Neural progenitor cell (in vitro differentiated cells): Measurements from ENCODE around the gene KLF4. TPM values are rescaled to one million over a fixed set of nuclear protein-coding genes. Genes with fewer than 3 reads are reported as not detected.

Source experiments
- DNase-seq: peaks from one replicate; pipeline ENCODE4 v3.0.0-alpha.2; 2016; ENCODE audit warnings: low spot score
- H2AFZ ChIP-seq: fragments of 200-600 bp; sonication (generic); replicated peaks from 2 replicates; pipeline ENCODE4 v1.6.1; 2016; ENCODE audit warnings: antibody characterized with exemption
- H3F3A ChIP-seq: fragments of 200-600 bp; sonication (generic); 2 replicates; pipeline ENCODE4 v1.6.1; 2016; ENCODE audit warnings: antibody characterized with exemption, low read depth
- H3K27ac ChIP-seq: fragments of 200-600 bp; sonication (generic); 2 replicates; pipeline ENCODE4 v1.5.1; 2016; ENCODE audit warnings: mild to moderate bottlenecking
- H3K27me3 ChIP-seq: fragments of 200-600 bp; sonication (generic); 2 replicates; pipeline ENCODE4 v1.6.1; 2016; ENCODE audit warnings: mild to moderate bottlenecking, moderate library complexity
- H3K36me3 ChIP-seq: fragments of 200-600 bp; sonication (generic); 2 replicates; pipeline ENCODE4 v1.5.1; 2016
- H3K4me1 ChIP-seq: fragments of 200-600 bp; sonication (generic); 2 replicates; pipeline ENCODE4 v1.6.1; 2016; ENCODE audit warnings: mixed run types
- H3K4me2 ChIP-seq: fragments of 200-600 bp; sonication (generic); 2 replicates; pipeline ENCODE4 v1.6.1; 2016
- H3K4me3 ChIP-seq: fragments of 200-600 bp; sonication (generic); 2 replicates; pipeline ENCODE4 v1.5.1; 2016
- H3K79me2 ChIP-seq: fragments of 200-600 bp; sonication (generic); 2 replicates; pipeline ENCODE4 v1.6.1; 2016; ENCODE audit warnings: low read depth
- H3K9ac ChIP-seq: fragments of 200-600 bp; sonication (generic); 2 replicates; pipeline ENCODE4 v1.6.1; 2016
- H3K9me3 ChIP-seq: fragments of 200-600 bp; sonication (generic); 2 replicates; pipeline ENCODE4 v1.5.1; 2016; ENCODE audit warnings: low read depth
- H4K20me1 ChIP-seq: fragments of 200-600 bp; sonication (generic); 2 replicates; pipeline ENCODE4 v1.6.1; 2016; ENCODE audit warnings: low read depth
- H3K27ac Mint-ChIP-seq: 3 replicates; pipeline ENCODE4 v1.8.0; 2021; ENCODE audit warnings: mixed read lengths
- H3K27me3 Mint-ChIP-seq: 2 replicates; pipeline ENCODE4 v1.8.0; 2022; ENCODE audit warnings: low read depth, mild to moderate bottlenecking, inconsistent platforms, moderate library complexity, mixed read lengths; ENCODE audit not compliant: insufficient read depth
- H3K36me3 Mint-ChIP-seq: 3 replicates; pipeline ENCODE4 v1.8.0; 2021; ENCODE audit warnings: mixed read lengths
- H3K4me1 Mint-ChIP-seq: 3 replicates; pipeline ENCODE4 v1.8.0; 2021; ENCODE audit warnings: mixed read lengths
- H3K4me3 Mint-ChIP-seq: 3 replicates; pipeline ENCODE4 v1.8.0; 2021; ENCODE audit warnings: mild to moderate bottlenecking, moderate library complexity, mixed read lengths
- H3K9me3 Mint-ChIP-seq: 3 replicates; pipeline ENCODE4 v1.8.0; 2020; ENCODE audit warnings: mixed read lengths
- EZH2 ChIP-seq: fragments of 200-600 bp; sonication (generic); IDR thresholded peaks from 2 replicates; pipeline ENCODE4 v1.6.1; 2017; ENCODE audit warnings: antibody characterized with exemption, mild to moderate bottlenecking, moderate library complexity
- EZH2phosphoT487 ChIP-seq: fragments of 200-600 bp; sonication (generic); IDR thresholded peaks from 2 replicates; pipeline ENCODE4 v1.6.1; 2017; ENCODE audit warnings: antibody characterized with exemption
- total RNA-seq: library from RNA; depleted of rRNA; stranded (reverse); fragments of >200 nt; gene quantifications from 2 replicates; pipeline ENCODE4 v1.2.3, GENCODE V29; 2015; ENCODE audit warnings: low replicate concordance
- TF ChIP-seq, protein P1 (sequence below): fragments of 200-600 bp; sonication (generic); IDR thresholded peaks from 2 replicates; pipeline ENCODE4 v1.5.1; 2017; ENCODE audit warnings: antibody characterized with exemption, mild to moderate bottlenecking

The KLF4 gene
- total RNA-seq, 1 donor from 2014 or later, result 0.51 TPM

DNA sequence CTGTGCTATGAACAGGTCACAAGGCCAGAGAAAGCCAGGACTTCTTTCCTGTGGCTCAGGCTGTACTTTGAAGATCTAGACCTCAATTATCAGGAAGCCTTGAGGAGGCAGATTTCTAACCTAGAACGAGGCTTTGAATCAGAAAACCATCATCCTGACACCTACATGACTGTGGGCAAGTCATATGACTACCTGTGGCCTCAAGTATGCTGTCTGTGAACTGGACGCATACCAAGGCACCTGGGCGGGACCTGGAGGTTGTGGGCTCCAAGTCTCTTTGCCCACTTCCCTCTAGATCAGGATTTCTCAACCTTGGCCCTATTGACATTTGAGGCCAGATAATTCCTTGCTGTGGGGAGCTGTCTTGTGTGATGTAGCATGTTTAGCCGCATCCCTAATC is 42.5 kb downstream of the KLF4 start:
- TF ChIP-seq, protein P1, sequence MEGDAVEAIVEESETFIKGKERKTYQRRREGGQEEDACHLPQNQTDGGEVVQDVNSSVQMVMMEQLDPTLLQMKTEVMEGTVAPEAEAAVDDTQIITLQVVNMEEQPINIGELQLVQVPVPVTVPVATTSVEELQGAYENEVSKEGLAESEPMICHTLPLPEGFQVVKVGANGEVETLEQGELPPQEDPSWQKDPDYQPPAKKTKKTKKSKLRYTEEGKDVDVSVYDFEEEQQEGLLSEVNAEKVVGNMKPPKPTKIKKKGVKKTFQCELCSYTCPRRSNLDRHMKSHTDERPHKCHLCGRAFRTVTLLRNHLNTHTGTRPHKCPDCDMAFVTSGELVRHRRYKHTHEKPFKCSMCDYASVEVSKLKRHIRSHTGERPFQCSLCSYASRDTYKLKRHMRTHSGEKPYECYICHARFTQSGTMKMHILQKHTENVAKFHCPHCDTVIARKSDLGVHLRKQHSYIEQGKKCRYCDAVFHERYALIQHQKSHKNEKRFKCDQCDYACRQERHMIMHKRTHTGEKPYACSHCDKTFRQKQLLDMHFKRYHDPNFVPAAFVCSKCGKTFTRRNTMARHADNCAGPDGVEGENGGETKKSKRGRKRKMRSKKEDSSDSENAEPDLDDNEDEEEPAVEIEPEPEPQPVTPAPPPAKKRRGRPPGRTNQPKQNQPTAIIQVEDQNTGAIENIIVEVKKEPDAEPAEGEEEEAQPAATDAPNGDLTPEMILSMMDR, result no peak
- TF ChIP-seq EZH2 (no peak), EZH2phosphoT487 (no peak)
- no peaks in the 10 kb centered on the region for H3K79me2 ChIP-seq
- H3K9me3 Mint-ChIP-seq, result no peaks in the 10 kb centered on the region
- H3K4me3 Mint-ChIP-seq, result no peak overlapping the region
- H3K27ac Mint-ChIP-seq, result no peak overlapping the region
- H3K4me1 ChIP-seq, result no peaks in the 10 kb centered on the region
- no peak overlapping the region for H3K27ac ChIP-seq
- no peaks in the 10 kb centered on the region for H3K9me3 ChIP-seq
- no peaks in the 10 kb centered on the region for H3K36me3 Mint-ChIP-seq
- no peaks in the 10 kb centered on the region for H3F3A ChIP-seq
- no peak overlapping the region for H3K4me2 ChIP-seq
- H3K4me3 ChIP-seq, result no peak overlapping the region
- H4K20me1 ChIP-seq, result no peaks in the 10 kb centered on the region
- no peak for DNase-seq
- peaks cover 6% of the 10 kb centered on the region for H3K27me3 Mint-ChIP-seq
- H3K27me3 ChIP-seq, result no peaks in the 10 kb centered on the region
- no peaks in the 10 kb centered on the region for H3K36me3 ChIP-seq
- no peak overlapping the region for H3K9ac ChIP-seq
- H3K4me1 Mint-ChIP-seq, result no peaks in the 10 kb centered on the region
- no peak overlapping the region for H2AFZ ChIP-seq

GRCh38 chr9:107446491-107446890 is 43.1 kb downstream of the KLF4 start:
- Histone ChIP-seq H2AFZ (no peak overlapping the region), H3K4me2 (no peak overlapping the region), H3K27me3 (no peaks in the 10 kb centered on the region), H3K27ac (no peak overlapping the region), H3K4me3 (no peak overlapping the region), H3K79me2 (no peaks in the 10 kb centered on the region), H3K9me3 (no peaks in the 10 kb centered on the region), H3K9ac (no peak overlapping the region), H3K4me1 (no peaks in the 10 kb centered on the region), H3F3A (no peaks in the 10 kb centered on the region), H4K20me1 (no peaks in the 10 kb centered on the region), H3K36me3 (no peaks in the 10 kb centered on the region)
- no peak for DNase-seq
- Mint-ChIP-seq H3K4me3 (no peak overlapping the region), H3K9me3 (no peaks in the 10 kb centered on the region), H3K4me1 (no peaks in the 10 kb centered on the region), H3K27ac (no peak overlapping the region), H3K36me3 (no peaks in the 10 kb centered on the region), H3K27me3 (peaks cover 6% of the 10 kb centered on the region)
- TF ChIP-seq, protein P1, result no peak
- TF ChIP-seq EZH2phosphoT487, result no peak
- no peak for TF ChIP-seq EZH2

- no peak overlapping the region for H3K9ac ChIP-seq
- DNase-seq, result no peak
- H3K4me2 ChIP-seq, result no peak overlapping the region
- Mint-ChIP-seq H3K27me3 (peaks cover 3% of the 10 kb centered on the region), H3K9me3 (no peaks in the 10 kb centered on the region), H3K4me1 (peaks cover 7% of the 10 kb centered on the region), H3K36me3 (no peaks in the 10 kb centered on the region), H3K4me3 (no peak overlapping the region), H3K27ac (no peak overlapping the region)
- no peaks in the 10 kb centered on the region for H3K27me3 ChIP-seq
- H2AFZ ChIP-seq, result no peak overlapping the region
- TF ChIP-seq EZH2phosphoT487 (no peak), EZH2 (no peak)
- TF ChIP-seq, protein P1, result no peak
- no peak overlapping the region for H3K4me3 ChIP-seq
- H3K4me1 ChIP-seq, result peaks cover 14% of the 10 kb centered on the region
- H3F3A ChIP-seq, result peaks cover 12% of the 10 kb centered on the region
- no peaks in the 10 kb centered on the region for H3K9me3 ChIP-seq
- no peaks in the 10 kb centered on the region for H4K20me1 ChIP-seq
- no peaks in the 10 kb centered on the region for H3K36me3 ChIP-seq
- no peak overlapping the region for H3K27ac ChIP-seq
- no peaks in the 10 kb centered on the region for H3K79me2 ChIP-seq
Observed at GRCh38 chr9:107443786-107444185, 45.8 kb downstream of the KLF4 start.
